HepG2 (cell line): ENCODE data around the gene TBC1D1. TPM values are rescaled to one million over a fixed set of nuclear protein-coding genes. Genes with fewer than 3 reads are reported as not detected.

ENCODE experiments used
- AGO1 ChIP-seq: fragments of 200-400 bp; formaldehyde crosslinking; IDR thresholded peaks from 2 replicates; pipeline ENCODE4 v1.6.1; 2017; ENCODE audit warnings: mild to moderate bottlenecking, low read depth, low read length, moderate library complexity; ENCODE audit not compliant: poor library complexity, severe bottlenecking
- AHR ChIP-seq: IDR thresholded peaks from 2 replicates; pipeline ENCODE4 v1.6.1; 2018; ENCODE audit warnings: missing genetic modification reagents, missing compliant biosample characterization
- FOXK2 ChIP-seq: fragments of 450-650 bp; IDR thresholded peaks from 2 replicates; pipeline ENCODE4 v1.6.1; 2016
- HMG20B ChIP-seq: conservative IDR thresholded peaks from 2 replicates; pipeline ENCODE4 v1.6.1; 2016; ENCODE audit warnings: missing genetic modification reagents, missing compliant biosample characterization
- IKZF1 ChIP-seq: fragments of 450-650 bp; IDR thresholded peaks from 2 replicates; pipeline ENCODE4 v1.7.1; 2016
- JUN ChIP-seq: sonication (generic); formaldehyde crosslinking; IDR thresholded peaks from 2 replicates; pipeline ENCODE4 v1.4.0; 2020; ENCODE audit warnings: mild to moderate bottlenecking, missing genetic modification reagents
- MYC ChIP-seq: sonication (generic); formaldehyde crosslinking; IDR thresholded peaks from 2 replicates; pipeline ENCODE4 v1.9.0; 2021; ENCODE audit warnings: missing genetic modification reagents, borderline replicate concordance
- NKX3-1 ChIP-seq: sonication (generic); formaldehyde crosslinking; IDR thresholded peaks from 2 replicates; pipeline ENCODE4 v1.5.0; 2020; ENCODE audit warnings: missing genetic modification reagents
- NR1H2 ChIP-seq: sonication (generic); formaldehyde crosslinking; IDR thresholded peaks from 2 replicates; pipeline ENCODE4 v1.8.1; 2022; ENCODE audit warnings: low read depth, missing genetic modification reagents, borderline replicate concordance
- PPARG ChIP-seq: conservative IDR thresholded peaks from 2 replicates; pipeline ENCODE4 v1.6.1; 2016; ENCODE audit warnings: missing biosample characterization, missing genetic modification reagents
- TCF12 ChIP-seq, 2 experiments: fragments of 450-650 bp in 1 of 2; sonication (generic) in 1 of 2; formaldehyde crosslinking in 1 of 2; IDR thresholded peaks; 2 replicates each; pipeline versions ENCODE4 v1.6.1 to v1.8.0; 2017 to 2022; ENCODE audit warnings: antibody characterized with exemption in 1 of 2, mild to moderate bottlenecking in 1 of 2, missing genetic modification reagents in 1 of 2, moderate library complexity in 1 of 2
- ZBTB1 ChIP-seq: sonication (generic); formaldehyde crosslinking; IDR thresholded peaks from 2 replicates; pipeline ENCODE4 v1.4.0; 2020; ENCODE audit warnings: missing genetic modification reagents, borderline replicate concordance
- ZMYM4 ChIP-seq: sonication (generic); formaldehyde crosslinking; IDR thresholded peaks from 2 replicates; pipeline ENCODE4 v1.8.1; 2023; ENCODE audit warnings: mild to moderate bottlenecking, missing genetic modification reagents
- ZNF460 ChIP-seq: sonication (generic); formaldehyde crosslinking; IDR thresholded peaks from 2 replicates; pipeline ENCODE4 v1.5.1; 2020; ENCODE audit warnings: missing genetic modification reagents, mild to moderate bottlenecking, borderline replicate concordance
- ZNF484 ChIP-seq: sonication (generic); formaldehyde crosslinking; IDR thresholded peaks from 2 replicates; pipeline ENCODE4 v1.5.1; 2020; ENCODE audit warnings: mild to moderate bottlenecking, low read depth, missing genetic modification reagents, borderline replicate concordance
- polyA plus RNA-seq, 8 experiments: library from polyadenylated mRNA; depleted of rRNA in 3 of 8; stranded (reverse) in 7 of 8; unstranded in 1 of 8; fragments of >200 nt; fragmentation: Illumina TruSeq in 4 of 8; extraction: Trizol in 4 of 8; gene quantifications; 2 replicates each; pipeline versions ENCODE4 v1.2.1 to v1.2.3, GENCODE V29; 2011 to 2016; ENCODE audit warnings: low read depth in 4 of 8, missing spikeins in 1 of 8, mixed read lengths in 1 of 8; ENCODE audit not compliant: insufficient read depth in 1 of 8
- total RNA-seq, 5 experiments: library from RNA; depleted of rRNA; stranded (reverse); fragments of >200 nt; fragmentation: Illumina TruSeq; extraction: Trizol; gene quantifications; 2 replicates each; pipeline ENCODE4 v1.2.3, GENCODE V29; 2016; ENCODE audit warnings: low read depth in 1 of 5
- TF ChIP-seq, protein P1 (sequence below): sonication (generic); formaldehyde crosslinking; IDR thresholded peaks from 2 replicates; pipeline ENCODE4 v1.8.0; 2023; ENCODE audit warnings: mild to moderate bottlenecking, missing genetic modification reagents
- TF ChIP-seq, protein P2 (sequence below): sonication (generic); IDR thresholded peaks from 2 replicates; pipeline ENCODE4 v1.6.1; 2016; ENCODE audit warnings: low read depth, borderline replicate concordance
- TF ChIP-seq, protein P3 (sequence below): sonication (generic); formaldehyde crosslinking; IDR thresholded peaks from 2 replicates; pipeline ENCODE4 v1.4.0; 2020; ENCODE audit warnings: missing genetic modification reagents
- TF ChIP-seq, protein P4 (sequence below): sonication (generic); formaldehyde crosslinking; IDR thresholded peaks from 2 replicates; pipeline ENCODE4 v1.4.0; 2020; ENCODE audit warnings: missing genetic modification reagents
- TF ChIP-seq, protein P5 (sequence below): IDR thresholded peaks from 2 replicates; pipeline ENCODE4 v1.6.1; 2016; ENCODE audit warnings: mild to moderate bottlenecking, missing biosample characterization, missing genetic modification reagents

The TBC1D1 gene
- total and polyA plus RNA-seq, 2 of the 13 experiments (the other 11 are each of a cell fraction or from before 2014, with no cell fraction given), result 37.3 to 62.8 TPM

DNA sequence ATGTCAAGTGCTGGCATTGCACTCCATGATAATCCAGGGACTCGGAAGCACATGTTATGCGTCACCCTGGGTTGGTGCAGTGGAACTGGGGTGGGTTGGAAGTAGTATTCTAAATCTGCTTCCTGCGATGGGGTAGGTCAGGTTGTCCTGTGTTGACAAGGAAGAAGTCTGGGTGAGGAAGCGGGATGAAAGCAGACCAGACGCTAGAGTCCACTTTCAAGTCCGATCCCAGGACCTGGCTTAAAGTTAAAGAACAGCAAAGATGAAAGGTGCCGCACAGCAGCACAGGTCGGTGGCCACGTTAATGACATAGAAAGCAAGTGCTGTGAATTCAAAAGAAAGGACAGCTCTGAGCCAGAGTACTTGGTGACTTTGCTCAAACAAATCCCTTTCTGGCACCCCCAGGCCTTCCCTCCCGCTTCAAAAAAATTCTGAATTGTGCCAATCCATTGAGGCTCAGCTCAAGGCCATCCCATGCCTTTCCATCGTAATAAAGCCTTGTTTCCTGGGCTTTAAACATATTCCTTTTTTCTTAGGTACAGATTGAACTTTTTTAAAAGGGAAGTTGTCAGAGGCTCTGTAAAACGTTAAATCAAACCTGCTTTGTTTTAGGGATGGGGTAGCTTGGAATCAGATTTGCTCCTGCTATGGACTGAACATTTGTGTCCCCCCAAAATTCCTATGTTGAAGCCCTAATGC lies 187.1 kb downstream of the TBC1D1 start (continued):
- no peak for TF ChIP-seq TCF12 (IDR thresholded peaks at IDR 0.05)
- TF ChIP-seq TCF12 (CRISPR knock-in tag; IDR thresholded peaks at IDR 0.05), result peak; percentile 69; the same call in 1 of the 2 replicates
- TF ChIP-seq ZNF460 (CRISPR knock-in tag), result no peak
- TF ChIP-seq AHR, result no peak
- TF ChIP-seq, protein P1, sequence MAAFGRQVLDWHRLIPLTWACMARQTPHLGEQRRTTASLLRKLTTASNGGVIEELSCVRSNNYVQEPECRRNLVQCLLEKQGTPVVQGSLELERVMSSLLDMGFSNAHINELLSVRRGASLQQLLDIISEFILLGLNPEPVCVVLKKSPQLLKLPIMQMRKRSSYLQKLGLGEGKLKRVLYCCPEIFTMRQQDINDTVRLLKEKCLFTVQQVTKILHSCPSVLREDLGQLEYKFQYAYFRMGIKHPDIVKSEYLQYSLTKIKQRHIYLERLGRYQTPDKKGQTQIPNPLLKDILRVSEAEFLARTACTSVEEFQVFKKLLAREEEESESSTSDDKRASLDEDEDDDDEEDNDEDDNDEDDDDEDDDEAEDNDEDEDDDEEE (CRISPR knock-in tag), result no peak
- TF ChIP-seq ZMYM4 (CRISPR knock-in tag), result peak; percentile 70
- 0 out of 2 replicates have a peak, but pooled peaks have one; percentile 31 for TF ChIP-seq JUN (CRISPR knock-in tag)
- TF ChIP-seq, protein P2, sequence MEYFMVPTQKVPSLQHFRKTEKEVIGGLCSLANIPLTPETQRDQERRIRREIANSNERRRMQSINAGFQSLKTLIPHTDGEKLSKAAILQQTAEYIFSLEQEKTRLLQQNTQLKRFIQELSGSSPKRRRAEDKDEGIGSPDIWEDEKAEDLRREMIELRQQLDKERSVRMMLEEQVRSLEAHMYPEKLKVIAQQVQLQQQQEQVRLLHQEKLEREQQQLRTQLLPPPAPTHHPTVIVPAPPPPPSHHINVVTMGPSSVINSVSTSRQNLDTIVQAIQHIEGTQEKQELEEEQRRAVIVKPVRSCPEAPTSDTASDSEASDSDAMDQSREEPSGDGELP, result peak; percentile 57; the same call in 1 of the 2 replicates
- 0 out of 2 replicates have a peak, but pooled peaks have one; percentile 45 for TF ChIP-seq PPARG (CRISPR knock-in tag)
- peak; percentile 14; the same call in 1 of the 2 replicates for TF ChIP-seq NKX3-1
- no peak for TF ChIP-seq NR1H2 (CRISPR knock-in tag)
- TF ChIP-seq, protein P3, sequence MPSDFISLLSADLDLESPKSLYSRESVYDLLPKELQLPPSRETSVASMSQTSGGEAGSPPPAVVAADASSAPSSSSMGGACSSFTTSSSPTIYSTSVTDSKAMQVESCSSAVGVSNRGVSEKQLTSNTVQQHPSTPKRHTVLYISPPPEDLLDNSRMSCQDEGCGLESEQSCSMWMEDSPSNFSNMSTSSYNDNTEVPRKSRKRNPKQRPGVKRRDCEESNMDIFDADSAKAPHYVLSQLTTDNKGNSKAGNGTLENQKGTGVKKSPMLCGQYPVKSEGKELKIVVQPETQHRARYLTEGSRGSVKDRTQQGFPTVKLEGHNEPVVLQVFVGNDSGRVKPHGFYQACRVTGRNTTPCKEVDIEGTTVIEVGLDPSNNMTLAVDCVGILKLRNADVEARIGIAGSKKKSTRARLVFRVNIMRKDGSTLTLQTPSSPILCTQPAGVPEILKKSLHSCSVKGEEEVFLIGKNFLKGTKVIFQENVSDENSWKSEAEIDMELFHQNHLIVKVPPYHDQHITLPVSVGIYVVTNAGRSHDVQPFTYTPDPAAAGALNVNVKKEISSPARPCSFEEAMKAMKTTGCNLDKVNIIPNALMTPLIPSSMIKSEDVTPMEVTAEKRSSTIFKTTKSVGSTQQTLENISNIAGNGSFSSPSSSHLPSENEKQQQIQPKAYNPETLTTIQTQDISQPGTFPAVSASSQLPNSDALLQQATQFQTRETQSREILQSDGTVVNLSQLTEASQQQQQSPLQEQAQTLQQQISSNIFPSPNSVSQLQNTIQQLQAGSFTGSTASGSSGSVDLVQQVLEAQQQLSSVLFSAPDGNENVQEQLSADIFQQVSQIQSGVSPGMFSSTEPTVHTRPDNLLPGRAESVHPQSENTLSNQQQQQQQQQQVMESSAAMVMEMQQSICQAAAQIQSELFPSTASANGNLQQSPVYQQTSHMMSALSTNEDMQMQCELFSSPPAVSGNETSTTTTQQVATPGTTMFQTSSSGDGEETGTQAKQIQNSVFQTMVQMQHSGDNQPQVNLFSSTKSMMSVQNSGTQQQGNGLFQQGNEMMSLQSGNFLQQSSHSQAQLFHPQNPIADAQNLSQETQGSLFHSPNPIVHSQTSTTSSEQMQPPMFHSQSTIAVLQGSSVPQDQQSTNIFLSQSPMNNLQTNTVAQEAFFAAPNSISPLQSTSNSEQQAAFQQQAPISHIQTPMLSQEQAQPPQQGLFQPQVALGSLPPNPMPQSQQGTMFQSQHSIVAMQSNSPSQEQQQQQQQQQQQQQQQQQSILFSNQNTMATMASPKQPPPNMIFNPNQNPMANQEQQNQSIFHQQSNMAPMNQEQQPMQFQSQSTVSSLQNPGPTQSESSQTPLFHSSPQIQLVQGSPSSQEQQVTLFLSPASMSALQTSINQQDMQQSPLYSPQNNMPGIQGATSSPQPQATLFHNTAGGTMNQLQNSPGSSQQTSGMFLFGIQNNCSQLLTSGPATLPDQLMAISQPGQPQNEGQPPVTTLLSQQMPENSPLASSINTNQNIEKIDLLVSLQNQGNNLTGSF (CRISPR knock-in tag), result no peak
- TF ChIP-seq FOXK2, result no peak
- TF ChIP-seq IKZF1, result no peak
- TF ChIP-seq ZNF484 (CRISPR knock-in tag), result no peak
- TF ChIP-seq MYC (CRISPR knock-in tag), result peak; percentile 62; the same call in 1 of the 2 replicates
- TF ChIP-seq, protein P4, sequence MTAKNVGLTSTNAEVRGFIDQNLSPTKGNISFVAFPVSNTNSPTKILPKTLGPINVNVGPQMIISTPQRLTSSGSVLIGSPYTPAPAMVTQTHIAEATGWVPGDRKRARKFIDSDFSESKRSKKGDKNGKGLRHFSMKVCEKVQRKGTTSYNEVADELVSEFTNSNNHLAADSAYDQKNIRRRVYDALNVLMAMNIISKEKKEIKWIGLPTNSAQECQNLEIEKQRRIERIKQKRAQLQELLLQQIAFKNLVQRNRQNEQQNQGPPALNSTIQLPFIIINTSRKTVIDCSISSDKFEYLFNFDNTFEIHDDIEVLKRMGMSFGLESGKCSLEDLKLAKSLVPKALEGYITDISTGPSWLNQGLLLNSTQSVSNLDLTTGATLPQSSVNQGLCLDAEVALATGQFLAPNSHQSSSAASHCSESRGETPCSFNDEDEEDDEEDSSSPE (CRISPR knock-in tag), result peak; percentile 18; the same call in 1 of the 2 replicates
- TF ChIP-seq, protein P5, sequence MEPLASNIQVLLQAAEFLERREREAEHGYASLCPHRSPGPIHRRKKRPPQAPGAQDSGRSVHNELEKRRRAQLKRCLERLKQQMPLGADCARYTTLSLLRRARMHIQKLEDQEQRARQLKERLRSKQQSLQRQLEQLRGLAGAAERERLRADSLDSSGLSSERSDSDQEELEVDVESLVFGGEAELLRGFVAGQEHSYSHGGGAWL, result no peak
- TF ChIP-seq ZBTB1, result no peak
- no peak for TF ChIP-seq AGO1
- 0 out of 2 replicates have a peak, but pooled peaks have one; percentile 23 for TF ChIP-seq HMG20B
